ENCODE results near the gene EIF2B2. TPM values are rescaled to one million over a fixed set of nuclear protein-coding genes. Genes with fewer than 3 reads are reported as not detected.

EIF2B2 gene
- total RNA-seq, 2 donors from 2014 or later, result 34.0 to 48.9 TPM

- Histone ChIP-seq H3K4me1 (peaks cover under 1% of the 10 kb centered on the region), H3K9ac (ENCODE audit: low read depth in 2 of 2, low read length in 2 of 2) (no peak overlapping the region)
- intact Hi-C loops (cut with DNase I), result no loop called here
Measured at GRCh38 chr14:75046275-75046674, 43.6 kb downstream of the EIF2B2 start.

GRCh38 chr14:75046899-75047298 lies 44.2 kb downstream of the EIF2B2 start:
- intact Hi-C loops (cut with DNase I), result no loop called here
- Histone ChIP-seq H3K36me3 (no peaks in the 10 kb centered on the region), H3K27me3 (no peaks in the 10 kb centered on the region), H3K4me3 (no peak overlapping the region), H3K27ac (no peak overlapping the region), H3K9ac (ENCODE audit: low read depth in 2 of 2, low read length in 2 of 2) (no peak overlapping the region), H3K4me1 (no peaks in the 10 kb centered on the region), H3K9me3 (no peaks in the 10 kb centered on the region)
- DNase-seq, result no peak
- TF ChIP-seq CTCF (IDR thresholded peaks at IDR 0.05), result no peak

More at GRCh38 chr14:75046275-75046674, 43.6 kb downstream of the EIF2B2 start:
- Histone ChIP-seq H3K27ac (no peak overlapping the region), H3K4me3 (no peak overlapping the region), H3K27me3 (no peaks in the 10 kb centered on the region), H3K9me3 (no peaks in the 10 kb centered on the region), H3K36me3 (no peaks in the 10 kb centered on the region)
- TF ChIP-seq CTCF (IDR thresholded peaks at IDR 0.05), result no peak
- no peak for DNase-seq

GRCh38 chr14:75047506-75047905 lies 44.8 kb downstream of the EIF2B2 start:
- no peak for DNase-seq
- Histone ChIP-seq H3K36me3 (no peaks in the 10 kb centered on the region), H3K4me3 (no peak overlapping the region), H3K27ac (no peak overlapping the region), H3K9ac (ENCODE audit: low read depth in 2 of 2, low read length in 2 of 2) (no peak overlapping the region), H3K9me3 (no peaks in the 10 kb centered on the region), H3K27me3 (no peaks in the 10 kb centered on the region), H3K4me1 (no peaks in the 10 kb centered on the region)
- intact Hi-C loops (cut with DNase I), result no loop called here
- TF ChIP-seq CTCF (IDR thresholded peaks at IDR 0.05), result no peak

GRCh38 chr14:75048101-75048500 lies 45.4 kb downstream of the EIF2B2 start:
- no peak for DNase-seq
- no peak for TF ChIP-seq CTCF (IDR thresholded peaks at IDR 0.05)
- Histone ChIP-seq H3K27me3 (no peaks in the 10 kb centered on the region), H3K36me3 (no peaks in the 10 kb centered on the region), H3K4me3 (no peak overlapping the region), H3K9ac (ENCODE audit: low read depth in 2 of 2, low read length in 2 of 2) (no peak overlapping the region), H3K4me1 (no peaks in the 10 kb centered on the region), H3K9me3 (no peaks in the 10 kb centered on the region), H3K27ac (no peak overlapping the region)
- intact Hi-C loops (cut with DNase I), result no loop called here

- no peaks in the 10 kb centered on the region for H3K36me3 ChIP-seq
- H3K27me3 ChIP-seq, result no peaks in the 10 kb centered on the region
- intact Hi-C loops (cut with DNase I), result no loop called here
- DNase-seq, result no peak
- no peak for TF ChIP-seq CTCF (IDR thresholded peaks at IDR 0.05)
- no peaks in the 10 kb centered on the region for H3K4me1 ChIP-seq
- H3K4me3 ChIP-seq, result no peak overlapping the region
- no peak overlapping the region for H3K9ac ChIP-seq (ENCODE audit: low read depth in 2 of 2, low read length in 2 of 2)
- H3K9me3 ChIP-seq, result no peaks in the 10 kb centered on the region
- no peak overlapping the region for H3K27ac ChIP-seq
Measured at GRCh38 chr14:75049136-75049535, 46.4 kb downstream of the EIF2B2 start.

All from colonic mucosa (tissue), 4 donors.